ENCODE data around the gene LRIG1. TPM values are rescaled to one million over a fixed set of nuclear protein-coding genes. Genes with fewer than 3 reads are reported as not detected.

LRIG1 gene
- total RNA-seq, 4 donors from 2014 or later: 48.6 to 58.6 (median 52.5) TPM

GRCh38 chr3:66538390-66538789, 37.6 kb upstream of the LRIG1 start:
- peak overlapping the region in 1 of 4 donors; percentile 15 for H3K27ac ChIP-seq
- no peaks in the 10 kb centered on the region for H3K27me3 ChIP-seq
- H3K9me3 ChIP-seq: no peaks in the 10 kb centered on the region
- no peak overlapping the region for H3K4me3 ChIP-seq
- TF ChIP-seq POLR2A (IDR thresholded peaks at IDR 0.05) (no peak), EP300 (IDR thresholded peaks at IDR 0.05) (no peak)
- no peaks in the 10 kb centered on the region for H3K4me1 ChIP-seq
- DNase-seq (ENCODE audit: low spot score in 2 of 2): no peak
- H3K36me3 ChIP-seq: no peaks in the 10 kb centered on the region

DNA sequence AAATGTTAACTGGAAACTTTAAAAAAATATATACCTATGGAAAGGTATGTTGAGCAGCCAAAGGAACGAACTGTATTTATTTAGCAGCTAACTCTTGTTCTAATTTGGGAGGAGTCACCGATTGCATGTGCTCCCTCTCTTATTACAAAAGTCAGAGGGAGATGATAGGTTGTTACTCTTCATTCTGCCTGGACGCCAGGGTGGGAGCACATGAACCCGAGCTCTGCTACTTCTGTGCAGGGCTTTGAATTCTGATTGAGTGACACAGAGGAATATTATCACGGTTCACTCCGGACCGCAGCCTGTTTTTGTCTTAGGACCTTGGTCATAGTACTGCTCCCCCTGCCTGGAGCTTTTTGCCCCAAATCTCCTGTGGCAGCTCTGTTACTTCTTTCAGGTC, 36.9 kb upstream of the LRIG1 start:
- peak overlapping the region in 1 of 4 donors; percentile 15 for H3K27ac ChIP-seq
- H3K9me3 ChIP-seq: no peaks in the 10 kb centered on the region
- DNase-seq (ENCODE audit: low spot score in 2 of 2): no peak
- H3K27me3 ChIP-seq: no peaks in the 10 kb centered on the region
- 51 to 66% methylated on average over 7 of the region's 7 CpGs for WGBS, 2 donors
- TF ChIP-seq POLR2A (IDR thresholded peaks at IDR 0.05): no peak
- TF ChIP-seq, protein P1, sequence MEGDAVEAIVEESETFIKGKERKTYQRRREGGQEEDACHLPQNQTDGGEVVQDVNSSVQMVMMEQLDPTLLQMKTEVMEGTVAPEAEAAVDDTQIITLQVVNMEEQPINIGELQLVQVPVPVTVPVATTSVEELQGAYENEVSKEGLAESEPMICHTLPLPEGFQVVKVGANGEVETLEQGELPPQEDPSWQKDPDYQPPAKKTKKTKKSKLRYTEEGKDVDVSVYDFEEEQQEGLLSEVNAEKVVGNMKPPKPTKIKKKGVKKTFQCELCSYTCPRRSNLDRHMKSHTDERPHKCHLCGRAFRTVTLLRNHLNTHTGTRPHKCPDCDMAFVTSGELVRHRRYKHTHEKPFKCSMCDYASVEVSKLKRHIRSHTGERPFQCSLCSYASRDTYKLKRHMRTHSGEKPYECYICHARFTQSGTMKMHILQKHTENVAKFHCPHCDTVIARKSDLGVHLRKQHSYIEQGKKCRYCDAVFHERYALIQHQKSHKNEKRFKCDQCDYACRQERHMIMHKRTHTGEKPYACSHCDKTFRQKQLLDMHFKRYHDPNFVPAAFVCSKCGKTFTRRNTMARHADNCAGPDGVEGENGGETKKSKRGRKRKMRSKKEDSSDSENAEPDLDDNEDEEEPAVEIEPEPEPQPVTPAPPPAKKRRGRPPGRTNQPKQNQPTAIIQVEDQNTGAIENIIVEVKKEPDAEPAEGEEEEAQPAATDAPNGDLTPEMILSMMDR (IDR thresholded peaks at IDR 0.05): no peak
- no peaks in the 10 kb centered on the region for H3K4me1 ChIP-seq
- H3K36me3 ChIP-seq: no peaks in the 10 kb centered on the region
- H3K4me3 ChIP-seq: no peak overlapping the region

- Histone ChIP-seq H3K4me3 (no peak overlapping the region), H3K36me3 (no peaks in the 10 kb centered on the region), H3K27ac (no peak overlapping the region), H3K9me3 (no peaks in the 10 kb centered on the region), H3K27me3 (no peaks in the 10 kb centered on the region), H3K4me1 (no peaks in the 10 kb centered on the region)
- no peak for DNase-seq (ENCODE audit: low spot score in 2 of 2)
- TF ChIP-seq EP300 (IDR thresholded peaks at IDR 0.05): no peak
- TF ChIP-seq, protein P1 (IDR thresholded peaks at IDR 0.05): no peak
- TF ChIP-seq POLR2A (IDR thresholded peaks at IDR 0.05): no peak
- WGBS, 2 donors: 95 to 96% methylated on average over 2 of the region's 2 CpGs
These were observed 36.0 kb upstream of the LRIG1 start for GRCh38 chr3:66536791-66537190.

DNA sequence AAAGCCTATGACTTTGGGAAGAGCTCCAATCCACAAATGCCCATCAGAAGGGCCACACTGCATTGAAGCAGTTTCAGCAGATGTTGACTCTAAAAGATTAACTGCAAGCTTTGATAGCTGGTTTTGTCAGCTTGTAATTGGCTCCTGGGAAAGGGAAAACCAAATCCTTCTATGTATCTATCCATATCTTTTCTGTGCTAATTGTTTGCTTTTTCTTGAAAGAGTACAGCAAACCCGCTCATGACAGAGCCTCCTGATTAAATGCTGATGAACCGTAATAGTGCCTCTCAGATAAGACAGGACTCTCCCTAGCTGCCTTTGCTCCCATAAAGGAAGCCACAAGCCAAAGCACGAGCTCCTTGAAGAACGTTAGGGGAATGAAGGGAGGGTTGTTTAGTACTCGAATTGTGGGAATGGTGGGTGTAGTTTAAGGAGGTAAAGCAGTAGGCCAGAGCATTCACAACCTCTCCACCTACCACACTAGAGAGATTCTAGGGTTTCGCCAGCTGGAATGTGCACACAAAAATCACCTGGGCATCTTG, 33.6 kb upstream of the LRIG1 start:
- TF ChIP-seq EP300 (IDR thresholded peaks at IDR 0.05) (no peak), POLR2A (IDR thresholded peaks at IDR 0.05) (no peak)
- TF ChIP-seq, protein P1 (IDR thresholded peaks at IDR 0.05): no peak
- Histone ChIP-seq H3K36me3 (no peaks in the 10 kb centered on the region), H3K9me3 (no peaks in the 10 kb centered on the region), H3K27me3 (no peaks in the 10 kb centered on the region), H3K4me3 (no peak overlapping the region), H3K27ac (no peak overlapping the region), H3K4me1 (no peaks in the 10 kb centered on the region)
- WGBS, 2 donors: 80 to 82% methylated on average over 6 of the region's 6 CpGs
- DNase-seq (ENCODE audit: low spot score in 2 of 2): no peak

DNA sequence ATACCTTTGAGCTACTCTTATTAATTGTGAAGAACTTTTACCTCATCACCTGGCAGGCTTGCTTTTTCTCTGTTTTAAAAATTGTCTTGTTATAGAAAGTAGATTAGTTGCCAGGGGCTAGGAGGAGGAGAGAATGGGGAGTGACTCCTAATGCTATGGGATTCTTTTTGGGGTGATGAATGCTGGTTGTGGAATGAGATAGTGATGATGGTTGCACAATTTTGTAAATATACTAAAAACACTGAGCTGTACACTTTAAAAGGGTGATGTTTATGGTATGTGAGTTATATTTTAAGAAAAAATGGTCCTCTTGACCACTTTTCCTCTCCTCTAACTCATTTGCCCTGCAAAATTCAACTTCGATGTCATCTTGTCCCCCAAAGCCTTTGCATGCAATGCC, 31.8 kb upstream of the LRIG1 start:
- H3K4me1 ChIP-seq: no peaks in the 10 kb centered on the region
- H3K4me3 ChIP-seq: no peak overlapping the region
- no peaks in the 10 kb centered on the region for H3K36me3 ChIP-seq
- TF ChIP-seq, protein P1 (IDR thresholded peaks at IDR 0.05): no peak
- no peak for TF ChIP-seq POLR2A (IDR thresholded peaks at IDR 0.05)
- no peak for TF ChIP-seq EP300 (IDR thresholded peaks at IDR 0.05)
- no peak overlapping the region for H3K27ac ChIP-seq
- no peak for DNase-seq (ENCODE audit: low spot score in 2 of 2)
- WGBS, 2 donors: 93 to 97% methylated on average over 1 of the region's 1 CpG
- H3K27me3 ChIP-seq: no peaks in the 10 kb centered on the region
- H3K9me3 ChIP-seq: no peaks in the 10 kb centered on the region

GRCh38 chr3:66532160-66532587, 31.4 kb upstream of the LRIG1 start:
- WGBS, 2 donors: 75 to 78% methylated on average over 1 of the region's 1 CpG
- no peaks in the 10 kb centered on the region for H3K27me3 ChIP-seq
- H3K36me3 ChIP-seq: no peaks in the 10 kb centered on the region
- no peaks in the 10 kb centered on the region for H3K4me1 ChIP-seq
- H3K27ac ChIP-seq: no peak overlapping the region
- TF ChIP-seq POLR2A (IDR thresholded peaks at IDR 0.05) (no peak), EP300 (IDR thresholded peaks at IDR 0.05) (no peak)
- TF ChIP-seq, protein P1 (IDR thresholded peaks at IDR 0.05): no peak
- H3K4me3 ChIP-seq: no peak overlapping the region
- no peaks in the 10 kb centered on the region for H3K9me3 ChIP-seq
- no peak for DNase-seq (ENCODE audit: low spot score in 2 of 2)

All from tibial nerve (tissue), 4 donors.